ENCODE data around the gene OBP2A. TPM values are rescaled to one million over a fixed set of nuclear protein-coding genes. Genes with fewer than 3 reads are reported as not detected.

Gene OBP2A
- total and polyA plus RNA-seq, 2 of the 8 experiments (the other 6 are each of a cell fraction or from before 2014, with no cell fraction given): not detected

GRCh38 chr9:135512904-135513303, 33.0 kb upstream of the OBP2A start:
- Histone ChIP-seq H3K9ac (replicated peaks in 1 of 4; ENCODE audit: extremely low read depth in 1 of 4, low read depth in 3 of 4, low read length in 3 of 4) (no peak overlapping the region), H3K27me3 (replicated peaks in 1 of 4; ENCODE audit: control insufficient read depth in 3 of 4, extremely low read depth in 1 of 4, insufficient read depth in 3 of 4, low read length in 3 of 4) (no peaks in the 10 kb centered on the region), H3K18ac (ENCODE audit: extremely low read depth, low read length) (no peak overlapping the region), H2BK120ac (replicated peaks; ENCODE audit: low read depth, low read length) (no peak overlapping the region), H3K23ac (ENCODE audit: insufficient read length) (no peak overlapping the region), H3K56ac (replicated peaks; ENCODE audit: insufficient read length, low read depth, low read length) (no peak overlapping the region), H3K14ac (ENCODE audit: insufficient read length) (no peak overlapping the region), H3K23me2 (ENCODE audit: low read depth, low read length) (no peaks in the 10 kb centered on the region), H4K91ac (replicated peaks; ENCODE audit: insufficient read length, low read length) (no peak overlapping the region), H2AK5ac (ENCODE audit: low read depth, low read length) (no peak overlapping the region), H3K36me3 (ENCODE audit: control insufficient read depth in 2 of 4, insufficient read depth in 4 of 4, low read length in 3 of 4) (no peaks in the 10 kb centered on the region), H3K79me2 (ENCODE audit: control insufficient read depth in 1 of 2, insufficient read depth in 2 of 2, low read length in 2 of 2) (no peaks in the 10 kb centered on the region), H2BK5ac (ENCODE audit: low read depth, low read length) (no peak overlapping the region), H4K5ac (ENCODE audit: insufficient read length, low read depth, low read length) (no peak overlapping the region), H3K4me3 (ENCODE audit: extremely low read depth in 1 of 4, insufficient read depth in 2 of 4, low read depth in 3 of 4, low read length in 4 of 4) (no peak overlapping the region), H2BK12ac (ENCODE audit: low read depth, low read length) (no peak overlapping the region), H2BK20ac (ENCODE audit: low read length) (no peak overlapping the region), H3K9me3 (ENCODE audit: insufficient read depth in 2 of 2, low read depth in 1 of 2, low read length in 1 of 2) (no peaks in the 10 kb centered on the region), H3K4ac (replicated peaks; ENCODE audit: insufficient read length, low read depth, low read length) (no peak overlapping the region), H4K8ac (ENCODE audit: extremely low read depth, insufficient read depth, low read length) (no peak overlapping the region), H4K20me1 (replicated peaks in 1 of 2; ENCODE audit: control insufficient read depth in 1 of 2, insufficient read depth in 2 of 2, low read length in 2 of 2) (no peaks in the 10 kb centered on the region), H3K79me1 (ENCODE audit: low read depth, low read length) (no peaks in the 10 kb centered on the region), H3K27ac (ENCODE audit: low read depth, low read length) (no peak overlapping the region), H2BK15ac (ENCODE audit: low read length) (no peak overlapping the region), H3K4me1 (replicated peaks in 1 of 4; ENCODE audit: control insufficient read depth in 3 of 4, insufficient read depth in 4 of 4, low read length in 3 of 4) (no peaks in the 10 kb centered on the region), H3K4me2 (ENCODE audit: insufficient read depth in 1 of 2, low read depth in 2 of 2, low read length in 2 of 2) (no peak overlapping the region), H2AFZ (ENCODE audit: low read length) (no peak overlapping the region)
- FAIRE-seq (no peak), DNase-seq (ENCODE audit: low read depth in 1 of 2, low spot score in 2 of 2) (no peak)
- WGBS, 2 experiments (ENCODE audit: extremely low coverage in 1 of 2, insufficient coverage in 1 of 2, insufficient read length in 1 of 2, insufficient replicate concordance in 2 of 2, low coverage in 1 of 2, low lambda C conversion rate in 2 of 2, missing lambda C conversion rate in 1 of 2): 95% methylated on average over 7 of the region's 7 CpGs; no CpG with 5 or more reads in 1 of the 2 experiments
- POLR2A ChIA-PET (ENCODE audit: partially characterized antibody): no interaction called here
- CTCF ChIA-PET (ENCODE audit: partially characterized antibody): interaction anchor here (0.6 to 1.4 kb wide), 4 partner anchors 11 to 200 kb away, joined by 3 to 4 read pairs (median 3); no protein-coding TSS in a partner anchor
- TF ChIP-seq POU5F1 (IDR thresholded peaks at IDR 0.05; ENCODE audit: low read depth, low read length): no peak
- TF ChIP-seq SUZ12 (IDR thresholded peaks at IDR 0.05; ENCODE audit: low read length): no peak
- TF ChIP-seq, protein P1, sequence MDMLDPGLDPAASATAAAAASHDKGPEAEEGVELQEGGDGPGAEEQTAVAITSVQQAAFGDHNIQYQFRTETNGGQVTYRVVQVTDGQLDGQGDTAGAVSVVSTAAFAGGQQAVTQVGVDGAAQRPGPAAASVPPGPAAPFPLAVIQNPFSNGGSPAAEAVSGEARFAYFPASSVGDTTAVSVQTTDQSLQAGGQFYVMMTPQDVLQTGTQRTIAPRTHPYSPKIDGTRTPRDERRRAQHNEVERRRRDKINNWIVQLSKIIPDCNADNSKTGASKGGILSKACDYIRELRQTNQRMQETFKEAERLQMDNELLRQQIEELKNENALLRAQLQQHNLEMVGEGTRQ (IDR thresholded peaks at IDR 0.05; ENCODE audit: low read length): no peak

Measured in H1 (cell line).